ENCODE measurements around the gene TEX28.

TEX28 gene

DNA sequence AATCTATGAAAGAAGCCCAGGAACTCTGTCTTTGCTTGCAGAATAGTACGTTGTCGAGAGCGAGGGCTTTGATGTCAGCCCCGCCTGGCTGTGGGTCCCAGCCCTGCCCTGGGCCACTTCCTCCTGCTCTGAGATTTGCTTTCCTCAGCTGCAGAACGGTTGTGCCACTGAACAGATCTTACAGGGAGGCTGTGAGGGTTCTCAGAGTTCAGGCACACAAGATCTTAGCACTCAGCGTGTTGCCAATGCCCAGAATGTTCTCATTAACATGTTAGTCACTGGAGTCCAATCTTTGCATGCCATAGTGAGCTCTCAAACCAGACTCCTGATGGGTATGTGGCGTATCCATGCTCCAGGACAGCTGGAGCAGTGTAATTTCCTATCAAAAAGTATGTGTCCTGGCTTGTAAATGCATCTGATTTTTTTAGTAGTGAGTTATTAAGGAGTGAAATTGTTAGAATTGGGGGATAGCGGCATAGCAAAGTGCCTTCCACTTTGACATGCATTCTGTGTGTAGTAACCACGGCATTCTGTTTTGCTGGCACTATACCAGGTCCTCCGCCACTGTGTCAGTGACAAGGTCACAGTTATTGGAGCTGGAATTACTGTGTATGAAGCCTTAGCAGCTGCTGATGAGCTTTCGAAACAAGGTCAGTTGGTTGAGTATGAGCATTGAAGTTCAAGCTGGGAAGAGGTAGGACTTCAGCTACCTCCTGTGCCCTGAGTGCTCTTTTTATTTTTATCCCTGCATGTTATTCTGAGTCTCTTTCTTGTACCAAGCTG lies 32.3 kb upstream of the TEX28 start:
- H3K4me2 ChIP-seq (ENCODE audit: low read length) = no peak overlapping the region
- H3K27me3 ChIP-seq (ENCODE audit: control insufficient read depth, insufficient read depth, low read length) = no peaks in the 10 kb centered on the region
- no peaks in the 10 kb centered on the region for H3K79me2 ChIP-seq
- H2AFZ ChIP-seq = peak overlapping the region; percentile 30
- no peaks in the 10 kb centered on the region for H3K36me3 ChIP-seq (ENCODE audit: control insufficient read depth, insufficient read depth, low read length)
- TF ChIP-seq, protein P1, sequence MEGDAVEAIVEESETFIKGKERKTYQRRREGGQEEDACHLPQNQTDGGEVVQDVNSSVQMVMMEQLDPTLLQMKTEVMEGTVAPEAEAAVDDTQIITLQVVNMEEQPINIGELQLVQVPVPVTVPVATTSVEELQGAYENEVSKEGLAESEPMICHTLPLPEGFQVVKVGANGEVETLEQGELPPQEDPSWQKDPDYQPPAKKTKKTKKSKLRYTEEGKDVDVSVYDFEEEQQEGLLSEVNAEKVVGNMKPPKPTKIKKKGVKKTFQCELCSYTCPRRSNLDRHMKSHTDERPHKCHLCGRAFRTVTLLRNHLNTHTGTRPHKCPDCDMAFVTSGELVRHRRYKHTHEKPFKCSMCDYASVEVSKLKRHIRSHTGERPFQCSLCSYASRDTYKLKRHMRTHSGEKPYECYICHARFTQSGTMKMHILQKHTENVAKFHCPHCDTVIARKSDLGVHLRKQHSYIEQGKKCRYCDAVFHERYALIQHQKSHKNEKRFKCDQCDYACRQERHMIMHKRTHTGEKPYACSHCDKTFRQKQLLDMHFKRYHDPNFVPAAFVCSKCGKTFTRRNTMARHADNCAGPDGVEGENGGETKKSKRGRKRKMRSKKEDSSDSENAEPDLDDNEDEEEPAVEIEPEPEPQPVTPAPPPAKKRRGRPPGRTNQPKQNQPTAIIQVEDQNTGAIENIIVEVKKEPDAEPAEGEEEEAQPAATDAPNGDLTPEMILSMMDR (IDR thresholded peaks at IDR 0.05) = no peak
- H3K4me1 ChIP-seq = peaks cover 4% of the 10 kb centered on the region
- H3K4me3 ChIP-seq (ENCODE audit: low read depth, low read length) = no peak overlapping the region
- H3K9ac ChIP-seq = no peak overlapping the region
- H3K27ac ChIP-seq = no peak overlapping the region
- no peaks in the 10 kb centered on the region for H3K9me3 ChIP-seq (ENCODE audit: control insufficient read depth, low read length)

- Histone ChIP-seq H3K36me3 (ENCODE audit: control insufficient read depth, insufficient read depth, low read length) (no peaks in the 10 kb centered on the region), H2AFZ (no peak overlapping the region), H3K27me3 (ENCODE audit: control insufficient read depth, insufficient read depth, low read length) (no peaks in the 10 kb centered on the region), H3K9ac (no peak overlapping the region), H3K4me2 (ENCODE audit: low read length) (no peak overlapping the region), H3K79me2 (no peaks in the 10 kb centered on the region), H3K27ac (no peak overlapping the region), H3K4me1 (peaks cover 4% of the 10 kb centered on the region), H3K9me3 (ENCODE audit: control insufficient read depth, low read length) (no peaks in the 10 kb centered on the region), H3K4me3 (ENCODE audit: low read depth, low read length) (no peak overlapping the region)
- TF ChIP-seq, protein P1 (IDR thresholded peaks at IDR 0.05) = no peak
Measured at GRCh38 chrX:154325541-154325940, 30.6 kb upstream of the TEX28 start.

DNA sequence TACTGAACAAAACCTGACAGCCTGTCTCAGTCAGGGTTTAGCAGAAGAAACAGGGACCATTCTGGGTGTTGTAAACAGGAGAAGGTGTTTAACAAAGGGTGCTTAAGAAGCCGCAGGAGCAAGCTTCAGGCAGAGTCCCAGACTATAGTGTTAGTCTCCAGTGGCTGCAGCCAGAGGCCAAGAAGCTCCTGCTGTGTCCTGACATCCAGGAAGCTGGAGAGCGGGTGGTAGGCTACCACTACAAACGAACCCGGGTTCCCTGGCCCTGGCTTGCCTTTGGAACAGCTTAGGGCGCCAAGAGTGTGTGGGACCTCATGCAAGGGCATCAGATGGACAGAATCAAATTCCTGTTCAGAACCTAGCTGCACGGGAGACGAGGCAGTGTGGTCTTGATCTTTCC lies 28.6 kb upstream of the TEX28 start:
- no peak overlapping the region for H3K9ac ChIP-seq
- no peak overlapping the region for H3K27ac ChIP-seq
- no peaks in the 10 kb centered on the region for H3K9me3 ChIP-seq (ENCODE audit: control insufficient read depth, low read length)
- H3K36me3 ChIP-seq (ENCODE audit: control insufficient read depth, insufficient read depth, low read length) = no peaks in the 10 kb centered on the region
- TF ChIP-seq, protein P1 (IDR thresholded peaks at IDR 0.05) = no peak
- H3K79me2 ChIP-seq = no peaks in the 10 kb centered on the region
- no peak overlapping the region for H2AFZ ChIP-seq
- H3K27me3 ChIP-seq (ENCODE audit: control insufficient read depth, insufficient read depth, low read length) = no peaks in the 10 kb centered on the region
- H3K4me2 ChIP-seq (ENCODE audit: low read length) = no peak overlapping the region
- H3K4me3 ChIP-seq (ENCODE audit: low read depth, low read length) = no peak overlapping the region
- peaks cover 4% of the 10 kb centered on the region for H3K4me1 ChIP-seq

- H3K36me3 ChIP-seq (ENCODE audit: control insufficient read depth, insufficient read depth, low read length) = no peaks in the 10 kb centered on the region
- no peak overlapping the region for H3K27ac ChIP-seq
- peaks cover 4% of the 10 kb centered on the region for H3K4me1 ChIP-seq
- no peak overlapping the region for H3K9ac ChIP-seq
- no peaks in the 10 kb centered on the region for H3K27me3 ChIP-seq (ENCODE audit: control insufficient read depth, insufficient read depth, low read length)
- H3K4me2 ChIP-seq (ENCODE audit: low read length) = no peak overlapping the region
- no peak overlapping the region for H3K4me3 ChIP-seq (ENCODE audit: low read depth, low read length)
- TF ChIP-seq, protein P1 (IDR thresholded peaks at IDR 0.05) = no peak
- H3K79me2 ChIP-seq = no peaks in the 10 kb centered on the region
- H3K9me3 ChIP-seq (ENCODE audit: control insufficient read depth, low read length) = no peaks in the 10 kb centered on the region
- H2AFZ ChIP-seq = no peak overlapping the region
Measured at GRCh38 chrX:154322890-154323289, 28.0 kb upstream of the TEX28 start.

DNA sequence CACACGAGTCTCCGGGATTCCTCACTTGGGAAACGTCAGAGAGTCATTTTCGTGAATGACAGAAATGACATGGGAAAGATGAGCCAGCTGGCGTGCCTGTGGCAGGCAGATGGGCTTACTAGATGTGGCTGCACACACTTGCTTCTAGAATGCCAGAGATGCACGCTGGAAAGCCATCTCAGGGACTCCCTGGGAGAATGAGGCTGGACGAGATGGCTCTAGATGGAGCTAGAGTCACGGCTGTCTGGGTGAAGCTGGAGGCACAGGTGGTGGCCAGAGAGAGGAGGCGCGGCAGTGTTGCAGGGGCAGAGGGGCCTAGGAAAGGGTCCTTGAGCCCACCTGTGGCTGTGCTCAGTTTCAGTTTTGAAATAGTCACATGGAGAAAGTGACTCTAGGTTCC lies 26.7 kb upstream of the TEX28 start:
- Histone ChIP-seq H3K27me3 (ENCODE audit: control insufficient read depth, insufficient read depth, low read length) (no peaks in the 10 kb centered on the region), H3K9me3 (ENCODE audit: control insufficient read depth, low read length) (no peaks in the 10 kb centered on the region), H2AFZ (no peak overlapping the region), H3K36me3 (ENCODE audit: control insufficient read depth, insufficient read depth, low read length) (no peaks in the 10 kb centered on the region), H3K4me3 (ENCODE audit: low read depth, low read length) (no peak overlapping the region), H3K79me2 (no peaks in the 10 kb centered on the region), H3K4me1 (no peaks in the 10 kb centered on the region), H3K4me2 (ENCODE audit: low read length) (no peak overlapping the region), H3K27ac (no peak overlapping the region), H3K9ac (no peak overlapping the region)
- TF ChIP-seq, protein P1 (IDR thresholded peaks at IDR 0.05) = no peak
